Measurements from ENCODE around the gene UBE2G1.

UBE2G1 gene

GRCh38 chr17:4409659-4410058 lies 43.2 kb upstream of the UBE2G1 start:
- no peaks in the 10 kb centered on the region for H4K20me1 ChIP-seq (ENCODE audit: low read depth, low read length)
- no peak overlapping the region for H3K27ac ChIP-seq (ENCODE audit: low read depth, low read length)
- no peaks in the 10 kb centered on the region for H3K27me3 ChIP-seq (ENCODE audit: low read length)
- H2AFZ ChIP-seq (ENCODE audit: low read depth, low read length, severe bottlenecking) = no peak overlapping the region
- H3K79me2 ChIP-seq (ENCODE audit: insufficient read depth, low read length) = no peaks in the 10 kb centered on the region
- no peaks in the 10 kb centered on the region for H3K9me3 ChIP-seq (ENCODE audit: insufficient read depth, low read length)
- no peaks in the 10 kb centered on the region for H3K9me2 ChIP-seq (replicated peaks; ENCODE audit: insufficient read depth, low read length)
- H3K4me2 ChIP-seq (ENCODE audit: low read depth, low read length, poor library complexity, severe bottlenecking) = no peak overlapping the region
- no peaks in the 10 kb centered on the region for H3F3A ChIP-seq (ENCODE audit: insufficient read depth)
- no peaks in the 10 kb centered on the region for H3K36me3 ChIP-seq (ENCODE audit: low read length)
- H3K9ac ChIP-seq (ENCODE audit: low read length) = no peak overlapping the region
- TF ChIP-seq CTCF (IDR thresholded peaks at IDR 0.05; ENCODE audit: insufficient read depth, low read length, poor library complexity, severe bottlenecking) (no peak), EZH2phosphoT487 (conservative IDR thresholded peaks at IDR 0.05; ENCODE audit: low read length) (no peak)
- no peak overlapping the region for H3K4me3 ChIP-seq (ENCODE audit: insufficient read depth, low read length, poor library complexity, severe bottlenecking)

- Histone ChIP-seq H3K4me2 (ENCODE audit: low read depth, low read length, poor library complexity, severe bottlenecking) (no peak overlapping the region), H2AFZ (ENCODE audit: low read depth, low read length, severe bottlenecking) (no peak overlapping the region), H3K79me2 (ENCODE audit: insufficient read depth, low read length) (no peaks in the 10 kb centered on the region), H3K36me3 (ENCODE audit: low read length) (no peaks in the 10 kb centered on the region), H3K9me2 (replicated peaks; ENCODE audit: insufficient read depth, low read length) (no peaks in the 10 kb centered on the region), H3F3A (ENCODE audit: insufficient read depth) (no peaks in the 10 kb centered on the region), H3K9ac (ENCODE audit: low read length) (no peak overlapping the region), H3K9me3 (ENCODE audit: insufficient read depth, low read length) (no peaks in the 10 kb centered on the region), H3K4me3 (ENCODE audit: insufficient read depth, low read length, poor library complexity, severe bottlenecking) (no peak overlapping the region), H3K27me3 (ENCODE audit: low read length) (no peaks in the 10 kb centered on the region), H3K27ac (ENCODE audit: low read depth, low read length) (no peak overlapping the region), H4K20me1 (ENCODE audit: low read depth, low read length) (no peaks in the 10 kb centered on the region)
- TF ChIP-seq EZH2phosphoT487 (conservative IDR thresholded peaks at IDR 0.05; ENCODE audit: low read length) = no peak
- TF ChIP-seq CTCF (IDR thresholded peaks at IDR 0.05; ENCODE audit: insufficient read depth, low read length, poor library complexity, severe bottlenecking) = no peak
Measured at GRCh38 chr17:4407851-4408250, 41.4 kb upstream of the UBE2G1 start.

- Histone ChIP-seq H3K27me3 (ENCODE audit: low read length) (no peaks in the 10 kb centered on the region), H3K4me3 (ENCODE audit: insufficient read depth, low read length, poor library complexity, severe bottlenecking) (no peak overlapping the region), H3K27ac (ENCODE audit: low read depth, low read length) (no peak overlapping the region), H3K4me2 (ENCODE audit: low read depth, low read length, poor library complexity, severe bottlenecking) (no peak overlapping the region), H3F3A (ENCODE audit: insufficient read depth) (no peaks in the 10 kb centered on the region), H3K9me3 (ENCODE audit: insufficient read depth, low read length) (no peaks in the 10 kb centered on the region), H3K36me3 (ENCODE audit: low read length) (no peaks in the 10 kb centered on the region), H4K20me1 (ENCODE audit: low read depth, low read length) (no peaks in the 10 kb centered on the region), H3K9ac (ENCODE audit: low read length) (no peak overlapping the region), H3K9me2 (replicated peaks; ENCODE audit: insufficient read depth, low read length) (no peaks in the 10 kb centered on the region), H3K79me2 (ENCODE audit: insufficient read depth, low read length) (no peaks in the 10 kb centered on the region), H2AFZ (ENCODE audit: low read depth, low read length, severe bottlenecking) (no peak overlapping the region)
- TF ChIP-seq CTCF (IDR thresholded peaks at IDR 0.05; ENCODE audit: insufficient read depth, low read length, poor library complexity, severe bottlenecking) (no peak), EZH2phosphoT487 (conservative IDR thresholded peaks at IDR 0.05; ENCODE audit: low read length) (no peak)
Measured at GRCh38 chr17:4407216-4407615, 40.7 kb upstream of the UBE2G1 start.

Data from SU-DHL-6 (cell line).